Stimulated activated CD4-positive, alpha-beta T cell treated with anti-CD3 and anti-CD28 coated beads, Interleukin-12 subunit alpha, Interleukin-12 subunit beta, amount 100 ng/mL, for 24 hours (primary cell): ENCODE results near the gene HYAL2.

ENCODE experiments used
- DNase-seq, 2 experiments: peaks; one replicate each; pipeline ENCODE4 v3.0.0-alpha.2; 2020; ENCODE audit warnings: low read depth in 2 of 2

Gene HYAL2

DNA sequence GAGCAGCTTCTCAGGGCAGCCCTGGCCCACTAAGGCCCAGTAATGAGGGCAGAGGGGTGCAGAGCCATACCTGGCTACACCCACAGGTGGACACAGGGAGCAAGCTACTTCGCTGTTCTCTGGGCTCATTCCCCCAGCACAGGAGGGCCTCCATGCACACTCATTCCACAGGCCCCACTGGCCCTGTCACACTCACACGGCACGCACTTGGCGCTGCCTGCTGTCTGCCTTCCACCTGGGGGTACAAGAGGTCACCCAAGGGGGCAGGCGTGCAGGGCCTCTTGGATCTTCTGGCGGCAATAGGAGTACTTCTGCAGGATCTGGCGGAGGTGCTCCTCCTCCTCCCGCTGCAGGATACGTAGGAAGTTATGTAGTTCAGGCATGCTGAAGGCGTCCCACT, 7.8 kb upstream of the HYAL2 start:
- DNase-seq = no peak

DNA sequence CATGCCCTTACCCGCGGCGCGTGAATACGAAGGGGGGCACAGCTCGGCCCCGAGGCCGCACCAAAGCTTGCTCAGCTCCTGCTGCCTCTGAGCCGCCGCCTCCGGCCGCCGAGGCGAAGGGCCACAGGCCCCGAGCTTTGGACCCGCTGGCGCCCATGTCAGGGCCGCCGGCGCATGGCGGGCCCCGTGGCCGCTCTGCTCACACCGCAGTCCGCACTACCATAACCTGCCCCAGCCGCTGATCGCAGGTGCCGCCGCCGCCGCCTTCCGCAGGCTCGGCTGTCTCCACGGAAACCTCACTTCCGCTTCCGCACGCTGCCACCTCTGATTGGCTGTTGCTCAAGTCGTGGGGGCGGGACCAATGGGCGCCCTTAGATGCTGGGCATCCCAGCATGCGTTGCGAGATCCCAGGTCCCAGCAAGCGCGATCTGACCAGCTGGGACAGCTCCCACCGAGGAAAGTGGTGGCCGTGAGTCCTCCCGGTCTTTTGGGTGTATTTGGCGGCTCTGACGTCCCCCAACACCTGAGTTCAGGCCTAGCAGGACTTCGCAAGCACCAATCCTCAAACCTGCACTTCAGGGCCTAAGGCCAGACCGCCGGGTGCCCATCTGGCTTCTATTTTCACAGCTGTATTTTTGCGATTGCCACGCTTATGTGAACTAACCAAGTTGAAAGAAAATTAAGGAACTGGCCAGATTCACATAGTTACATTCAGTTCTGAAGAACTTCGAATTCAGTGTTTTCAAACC, 5.6 kb upstream of the HYAL2 start, which contains the start of gene TUSC2:
Gene TUSC2, minus strand, starts transcription at position 281 of the 749 bp plus-strand sequence. Its CDS starts 124 bp downstream, at position 157.
- DNase-seq = peak; percentile 87 to 96

DNA sequence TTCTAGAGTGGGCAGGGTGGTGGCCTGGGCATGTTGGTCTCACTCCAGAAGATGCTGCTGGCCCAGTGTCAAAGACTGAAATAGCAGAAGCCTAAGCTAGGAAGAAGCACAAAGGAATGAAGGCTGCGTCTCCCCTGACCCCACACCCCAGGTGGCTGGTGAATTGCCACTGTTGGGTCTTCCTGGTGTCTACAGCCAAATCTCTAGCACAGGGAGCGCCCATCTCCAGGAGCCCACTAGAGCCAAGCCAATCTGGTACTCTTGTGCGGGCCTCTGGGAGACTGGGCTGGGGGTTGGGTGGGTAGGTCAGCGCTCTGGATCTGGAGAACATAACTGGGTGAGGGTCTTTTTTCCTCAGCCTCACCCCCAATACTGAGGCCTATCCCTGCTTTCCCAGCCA, 4.6 kb upstream of the HYAL2 start:
- DNase-seq = no peak

DNA sequence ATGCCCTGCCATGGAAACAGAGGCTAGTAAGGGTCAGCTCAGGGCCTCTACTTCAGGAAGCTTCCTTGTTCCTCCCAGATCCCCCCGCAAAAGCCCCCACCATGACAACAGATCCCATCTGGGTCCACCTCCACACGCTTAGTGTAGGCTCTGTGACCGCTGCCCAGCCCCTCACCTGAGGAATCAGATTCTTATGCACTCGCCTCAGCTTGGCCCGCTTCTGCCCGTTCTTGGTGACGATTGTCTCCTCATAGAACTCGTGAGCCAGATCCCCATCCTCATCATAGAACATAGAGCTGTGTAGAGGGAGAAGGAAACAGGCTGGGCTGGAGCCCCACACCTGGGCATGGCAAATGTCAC, 3.6 kb upstream of the HYAL2 start:
- DNase-seq = no peak

DNA sequence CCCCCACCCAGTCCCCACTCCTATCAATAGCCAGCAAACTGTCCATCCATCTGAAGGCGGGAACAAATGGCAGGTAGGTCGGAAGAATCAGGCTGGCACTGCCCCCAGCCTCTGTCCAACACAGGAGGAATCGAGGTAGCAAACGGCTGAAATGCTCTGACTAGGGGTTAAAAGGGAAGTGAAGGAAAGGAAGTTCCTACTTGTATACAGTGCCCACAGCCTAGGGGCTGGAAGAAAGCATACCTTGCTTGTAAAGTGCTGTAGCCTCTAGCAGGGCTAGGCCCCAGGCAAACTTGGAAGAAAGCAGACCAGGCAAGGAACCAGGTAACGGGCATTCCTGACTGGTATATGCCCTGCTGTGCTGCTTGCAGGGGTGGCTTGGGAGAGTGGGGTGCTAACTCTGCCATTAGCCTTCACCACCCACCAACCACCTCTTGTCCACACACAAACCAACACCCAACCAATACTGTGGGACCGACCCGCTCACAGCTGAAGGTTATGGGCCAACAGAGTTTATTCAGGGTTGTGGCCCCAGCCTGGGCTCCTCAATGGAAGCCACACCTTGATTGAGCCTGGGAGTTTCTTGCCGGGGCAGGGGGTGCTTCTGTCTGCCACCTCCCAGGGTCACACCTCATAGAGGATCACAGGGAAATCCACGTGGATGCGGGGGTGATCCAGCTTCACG, 3.1 kb upstream of the HYAL2 start:
- no peak for DNase-seq

DNA sequence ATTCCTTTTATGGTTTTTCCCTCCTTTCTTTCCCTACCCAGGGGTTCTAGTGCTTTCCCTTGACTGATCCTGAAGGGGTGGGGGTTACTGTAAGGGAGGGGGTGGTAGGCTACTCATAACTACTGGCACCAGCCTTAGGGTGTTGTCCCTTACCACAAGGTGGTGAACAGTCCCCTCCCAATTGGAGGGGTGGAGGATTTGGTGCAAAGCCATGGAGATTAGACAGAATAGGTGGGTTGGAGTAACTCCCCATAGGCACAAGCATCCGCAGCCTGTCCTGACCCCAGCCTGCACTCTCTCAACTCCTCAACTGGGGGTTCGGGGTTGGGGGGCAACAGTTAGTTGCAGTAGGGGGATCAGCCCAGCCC, 2.6 kb upstream of the HYAL2 start:
- DNase-seq = no peak

DNA sequence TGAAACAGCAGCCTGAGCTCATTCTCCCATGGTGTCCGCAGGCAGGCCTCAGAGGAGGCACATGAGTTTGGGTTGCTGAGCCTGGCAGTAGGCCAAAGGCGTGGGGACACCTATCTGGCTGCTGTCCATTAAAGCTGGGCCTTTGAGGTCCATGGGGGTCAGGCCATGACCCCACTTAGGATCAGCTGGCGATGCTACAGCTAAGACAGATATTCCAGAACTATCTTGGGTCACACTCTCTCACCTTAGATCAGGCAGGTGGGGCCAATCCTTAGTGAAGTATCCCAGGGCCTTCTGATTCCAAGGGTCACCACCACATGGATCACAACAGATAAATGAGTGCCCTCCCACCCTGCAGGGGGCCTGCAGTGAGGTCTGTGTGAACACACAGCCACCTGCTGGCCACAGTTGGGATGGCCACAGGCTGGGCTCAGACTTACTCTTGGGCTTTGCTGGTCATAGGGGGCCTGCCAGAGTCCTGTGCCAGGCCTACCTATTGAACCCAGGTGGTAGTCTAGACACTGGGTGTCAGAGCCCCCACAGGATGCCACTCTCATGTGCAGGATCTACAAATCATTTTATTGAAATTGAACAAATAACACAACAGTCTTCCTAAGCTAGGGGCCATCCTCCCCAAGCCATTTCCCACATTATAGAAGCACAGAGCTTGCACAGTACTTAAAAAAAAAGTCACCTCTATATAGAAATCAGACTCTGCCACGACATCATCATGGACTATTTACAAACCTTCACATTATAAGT, 2.0 kb upstream of the HYAL2 start:
- peak in 1 of 2 experiments; percentile 49 for DNase-seq

DNA sequence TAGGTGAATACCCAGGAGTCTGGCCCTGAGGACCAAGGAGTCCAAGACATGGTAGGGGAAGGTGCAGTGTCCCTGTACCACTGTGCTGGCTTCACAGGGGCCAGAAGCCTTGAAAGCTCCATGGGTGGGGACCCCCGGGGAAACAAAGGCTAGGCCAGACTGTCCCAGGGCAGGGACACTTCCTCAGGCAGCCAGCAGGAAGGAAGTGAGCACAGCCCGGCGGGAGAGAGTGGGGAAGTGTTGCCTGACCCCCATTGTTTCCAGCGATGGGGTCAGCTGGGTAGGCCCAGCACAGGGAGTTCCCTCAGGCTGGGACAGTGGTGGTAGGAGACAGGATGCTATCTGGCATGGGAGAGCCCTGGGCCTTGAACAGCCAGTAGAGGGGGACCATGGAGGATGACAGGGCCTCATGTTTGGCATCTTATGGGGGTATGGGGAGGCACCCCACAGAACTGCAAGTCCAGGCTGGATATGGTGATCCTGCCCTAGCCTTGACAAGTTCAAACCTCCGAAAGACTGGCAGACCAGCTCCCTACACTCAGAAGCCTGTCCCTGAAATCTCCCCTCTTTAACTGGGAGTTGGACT, 1.2 kb upstream of the HYAL2 start:
- no peak for DNase-seq

DNA sequence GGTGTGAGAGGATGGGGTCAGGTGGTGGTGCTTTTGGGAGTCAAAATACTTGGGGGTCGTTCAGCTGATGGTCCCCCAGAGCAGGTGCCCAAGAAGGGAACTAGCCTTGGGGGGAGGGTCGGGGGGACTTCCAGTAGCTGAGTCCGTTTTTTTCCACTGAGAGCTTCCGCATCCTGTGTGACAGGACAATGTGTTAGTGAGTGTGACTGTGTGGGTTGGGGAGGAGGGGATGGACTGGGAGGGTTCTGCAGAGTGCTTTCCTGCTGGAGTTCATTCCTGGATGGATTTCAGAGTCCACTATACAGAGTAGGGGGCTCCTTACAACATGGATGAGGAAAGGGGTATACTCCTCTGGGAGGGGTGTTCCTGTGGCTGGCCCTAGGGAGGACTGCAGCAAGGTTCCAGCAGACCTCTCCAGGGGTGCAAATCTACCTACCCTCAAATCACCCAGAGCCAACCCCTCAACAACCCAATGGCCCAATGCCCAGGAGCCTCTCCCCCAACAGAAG, 601 bp upstream of the HYAL2 start:
- DNase-seq = no peak

DNA sequence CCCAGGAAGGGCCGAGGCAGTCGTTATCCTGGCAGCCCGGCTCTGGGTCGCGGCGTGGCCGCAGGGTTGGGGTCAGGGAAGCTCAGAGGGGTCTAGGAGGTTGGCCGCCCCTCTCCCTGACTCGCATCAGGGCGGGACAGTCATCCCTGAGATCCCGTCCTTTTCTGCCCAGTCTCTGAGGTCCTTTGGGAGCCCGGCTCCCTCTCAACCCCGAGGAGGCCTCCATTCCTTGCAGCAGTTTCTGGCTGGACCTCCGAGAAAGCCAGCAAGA, 495 bp downstream of the HYAL2 start:
- DNase-seq = no peak

DNA sequence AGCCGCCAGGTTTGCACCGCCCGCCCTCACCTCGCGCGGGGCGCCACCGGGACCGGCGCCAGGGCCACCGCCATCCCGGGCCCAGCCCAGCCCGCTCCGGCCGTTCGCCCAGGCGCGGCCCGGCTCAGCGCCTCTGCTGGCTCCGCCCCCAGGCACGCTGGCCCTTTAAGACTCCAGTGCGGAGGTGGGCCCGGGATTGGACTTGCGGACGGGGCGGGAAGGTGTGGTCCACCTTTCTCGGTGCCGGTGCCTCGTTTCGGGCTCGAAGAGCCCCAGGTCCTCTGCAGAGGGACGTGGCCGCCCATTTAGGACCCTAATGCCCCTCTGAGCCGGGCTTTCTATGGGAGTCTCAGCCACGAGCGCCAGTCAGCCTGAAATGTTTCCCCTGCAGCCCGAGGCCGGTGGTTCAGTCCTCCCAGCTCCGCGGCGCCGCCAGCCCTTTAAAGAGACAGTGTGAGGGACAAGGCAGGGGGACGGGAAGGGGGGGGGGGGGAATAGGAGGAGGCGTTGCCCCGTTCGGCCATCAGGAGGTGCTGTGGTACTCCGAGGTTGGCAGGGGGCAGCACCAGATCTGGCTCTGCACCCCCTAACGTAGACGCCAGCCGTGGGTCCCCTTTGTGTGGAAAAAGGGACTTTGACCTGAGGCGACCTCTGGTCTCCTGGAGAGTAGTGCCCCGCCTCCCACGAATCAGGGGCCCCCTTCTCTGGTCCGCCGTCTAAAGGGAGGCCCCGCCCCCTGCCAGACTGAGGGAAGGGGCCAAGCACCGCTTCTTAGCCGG, 1.0 kb downstream of the HYAL2 start:
- peak; percentile 65 to 82 for DNase-seq

DNA sequence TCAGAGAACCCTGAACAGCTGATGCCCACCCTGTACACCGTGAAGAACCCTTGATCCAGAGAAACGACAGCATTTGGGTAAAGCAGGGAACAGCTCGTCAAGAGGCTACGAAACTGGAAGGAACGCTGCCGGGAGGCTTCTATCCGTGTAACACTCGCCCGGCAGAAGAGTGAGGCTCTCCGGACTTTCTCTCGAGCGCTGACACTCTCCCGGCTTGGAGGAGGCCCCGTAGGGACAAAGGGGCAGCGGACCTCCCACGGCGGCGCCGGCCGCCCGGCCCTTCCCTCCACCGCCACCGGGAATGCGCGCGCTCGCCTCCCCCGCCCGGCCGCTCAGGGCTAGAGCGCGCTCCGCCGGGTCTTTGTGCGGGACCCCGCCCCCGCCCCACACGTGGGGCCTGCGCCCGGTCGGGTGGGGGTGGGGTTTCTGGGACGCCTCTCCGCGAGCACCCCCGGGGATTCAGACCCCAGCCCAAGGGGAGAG, 1.7 kb downstream of the HYAL2 start:
- DNase-seq = peak in 1 of 2 experiments; percentile 41

DNA sequence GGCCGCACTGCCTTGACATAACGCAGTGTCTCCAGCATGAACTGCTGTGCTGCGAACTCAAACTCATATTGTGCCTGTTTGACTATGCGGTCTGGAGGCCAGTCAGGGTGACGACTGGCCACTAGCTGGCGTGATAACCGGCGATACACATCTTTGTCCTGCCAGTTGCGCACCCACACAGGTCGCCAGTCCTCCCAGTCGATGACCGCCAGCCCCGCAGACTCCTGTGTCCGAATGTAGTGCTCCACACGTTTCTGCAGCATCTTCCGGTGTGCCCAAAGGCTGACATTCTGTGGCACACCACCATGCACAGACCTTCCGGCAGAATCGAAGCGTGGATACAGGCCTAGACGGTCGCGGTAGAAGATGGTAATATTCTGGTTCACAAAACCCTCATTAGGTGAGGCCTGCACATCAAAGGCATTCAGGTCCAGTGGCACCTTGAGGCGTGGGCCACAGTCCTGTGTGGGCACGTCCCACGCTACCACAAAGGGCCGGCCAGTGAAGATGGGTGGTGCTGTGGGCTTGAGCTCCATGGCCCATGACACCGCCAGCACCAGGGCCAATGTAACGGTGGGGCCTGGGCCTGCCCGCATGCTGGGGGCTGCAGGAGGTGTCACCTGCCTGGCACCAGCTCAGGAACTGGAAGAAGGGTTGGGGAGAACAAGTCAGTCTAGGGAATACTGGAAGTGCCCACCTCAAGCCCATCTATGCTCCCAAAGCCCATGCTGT, 2.5 kb downstream of the HYAL2 start:
- no peak for DNase-seq

DNA sequence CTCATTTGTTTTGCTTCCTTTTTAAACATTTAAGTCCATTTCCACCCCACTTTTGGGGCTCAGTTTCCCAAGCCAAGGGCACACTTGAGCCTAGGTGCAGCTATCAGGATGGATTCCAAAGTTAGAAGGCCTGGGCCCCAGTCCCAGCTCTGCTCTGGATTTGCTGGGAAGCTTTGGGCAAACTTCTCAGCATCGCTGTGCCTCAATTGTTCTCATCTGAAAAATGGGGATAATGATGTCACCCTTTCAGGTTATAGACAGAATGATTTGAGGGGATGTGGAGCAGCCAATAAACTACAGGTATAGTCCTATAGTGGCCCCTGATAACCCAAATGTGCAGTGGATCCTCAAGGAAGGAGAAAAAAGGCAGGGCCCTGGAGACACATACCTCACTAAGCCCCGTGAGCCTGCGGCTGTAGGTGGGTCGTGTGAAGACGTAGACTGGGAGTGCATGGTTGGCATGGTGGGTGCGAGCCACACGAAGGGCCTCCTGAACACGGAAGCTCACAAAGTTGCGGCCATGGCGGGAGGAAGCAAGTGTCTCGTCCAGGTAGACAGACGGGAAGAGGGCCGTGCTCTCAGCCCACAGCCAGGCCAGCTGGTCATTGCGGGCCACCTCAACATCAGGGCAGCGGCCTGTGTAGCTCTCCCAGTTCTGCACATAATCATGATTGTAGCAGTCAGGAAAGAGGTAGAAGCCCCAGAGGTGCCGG, 3.2 kb downstream of the HYAL2 start:
- no peak for DNase-seq

DNA sequence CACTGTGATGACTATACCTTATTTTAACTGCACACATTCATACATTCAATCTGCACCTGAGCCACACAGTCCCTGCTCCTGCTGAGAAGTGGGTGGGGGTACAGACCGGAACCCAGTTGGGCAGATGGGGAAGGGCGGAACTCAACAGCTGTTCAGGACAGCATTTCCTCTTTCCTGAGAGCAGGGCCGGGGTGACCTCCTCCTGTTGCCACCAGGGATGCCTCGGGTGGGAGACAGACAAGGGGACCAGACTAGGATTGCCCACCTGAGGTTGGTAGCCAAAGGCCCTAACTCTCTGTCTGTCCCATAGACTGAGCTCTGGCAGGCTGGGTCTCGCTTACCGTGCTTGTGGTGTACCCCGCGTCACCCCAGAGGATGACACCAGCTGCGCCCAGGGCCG, 3.9 kb downstream of the HYAL2 start:
- no peak for DNase-seq

DNA sequence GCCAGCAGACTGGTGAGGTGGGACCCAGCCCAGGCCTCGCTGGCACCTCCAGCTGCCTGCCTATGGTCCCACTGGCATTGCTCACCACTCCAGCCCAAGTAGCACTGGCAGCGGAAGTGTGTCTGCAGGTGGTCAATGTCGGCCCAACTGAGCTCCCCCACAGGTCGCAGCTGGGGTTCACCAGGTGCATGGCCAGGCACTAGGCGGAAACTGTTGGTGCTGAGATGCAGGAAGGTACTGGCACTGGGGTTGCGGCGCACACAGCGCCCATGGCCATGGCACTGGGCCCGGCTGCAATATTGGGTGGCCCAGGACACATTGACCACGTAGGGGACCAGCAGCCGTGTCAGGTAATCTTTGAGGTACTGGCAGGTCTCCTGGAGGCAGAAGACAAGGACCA, 4.4 kb downstream of the HYAL2 start:
- no peak for DNase-seq

DNA sequence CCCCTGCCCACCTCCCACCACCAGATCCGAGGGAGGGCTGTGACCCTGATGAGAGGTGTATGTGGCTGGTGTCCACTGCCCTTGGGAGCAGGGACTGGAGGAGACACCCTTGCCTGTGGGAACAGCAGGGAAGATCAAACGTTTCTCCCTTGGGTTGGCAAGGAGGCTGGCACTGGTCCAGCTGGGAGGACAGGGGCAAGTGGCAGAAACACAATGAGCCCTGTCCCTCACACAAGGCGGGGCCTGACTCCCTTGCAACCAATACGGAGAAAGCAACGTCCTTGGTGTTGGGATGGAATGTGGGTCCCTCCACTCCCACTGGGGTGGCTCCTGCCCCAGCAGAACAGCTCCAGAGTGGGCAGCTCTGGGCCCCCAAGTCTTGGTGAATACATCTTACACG, 5.2 kb downstream of the HYAL2 start:
- DNase-seq = no peak

DNA sequence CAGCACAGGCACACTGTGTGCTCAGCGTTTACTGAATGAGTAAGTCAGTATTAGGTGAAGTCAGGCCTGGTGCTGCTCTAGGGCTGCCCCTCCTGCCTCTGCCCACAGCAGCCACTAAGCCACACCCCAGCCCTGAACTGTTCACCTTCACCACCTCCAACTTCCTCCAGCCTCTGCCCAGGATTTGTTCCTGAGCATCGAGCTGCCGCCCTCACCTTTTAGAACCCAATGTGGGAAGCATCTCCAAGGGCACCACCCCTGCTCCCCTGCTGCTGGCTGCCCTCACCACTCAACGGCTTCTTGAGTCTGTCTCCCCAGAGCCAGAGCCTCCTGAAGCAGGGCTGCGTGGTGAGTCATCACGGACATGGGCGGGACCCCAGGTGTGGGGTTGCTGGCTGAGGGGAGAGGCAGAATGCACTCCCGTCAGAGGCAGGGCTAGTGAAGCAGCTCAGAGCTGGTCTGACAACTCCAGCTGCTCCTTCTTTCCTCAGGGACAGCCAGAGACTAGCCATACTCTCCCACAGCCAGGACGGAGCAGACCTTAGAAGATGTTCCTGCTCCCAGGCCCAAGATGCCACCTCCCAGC, 5.8 kb downstream of the HYAL2 start:
- no peak for DNase-seq

DNA sequence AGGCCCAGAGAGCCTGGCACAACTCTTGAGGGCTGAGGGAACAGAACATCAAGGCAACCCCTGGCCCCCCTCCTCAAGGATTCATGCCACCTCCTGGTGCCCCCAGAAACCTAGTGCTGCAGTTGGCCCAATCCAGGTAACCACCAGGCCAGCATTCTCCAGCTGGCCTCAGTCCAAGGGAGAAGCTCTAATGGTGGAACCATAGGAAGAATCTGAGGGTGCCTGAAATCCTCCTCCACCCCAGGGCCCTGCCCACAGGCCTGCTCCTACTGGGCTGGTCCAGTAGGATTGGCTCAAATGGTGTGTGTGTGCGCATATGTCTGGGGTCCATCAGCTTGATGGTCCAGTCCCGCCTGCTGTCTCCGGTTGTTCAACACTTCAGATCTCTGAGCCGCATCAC, 7.7 kb downstream of the HYAL2 start:
- DNase-seq = no peak

DNA sequence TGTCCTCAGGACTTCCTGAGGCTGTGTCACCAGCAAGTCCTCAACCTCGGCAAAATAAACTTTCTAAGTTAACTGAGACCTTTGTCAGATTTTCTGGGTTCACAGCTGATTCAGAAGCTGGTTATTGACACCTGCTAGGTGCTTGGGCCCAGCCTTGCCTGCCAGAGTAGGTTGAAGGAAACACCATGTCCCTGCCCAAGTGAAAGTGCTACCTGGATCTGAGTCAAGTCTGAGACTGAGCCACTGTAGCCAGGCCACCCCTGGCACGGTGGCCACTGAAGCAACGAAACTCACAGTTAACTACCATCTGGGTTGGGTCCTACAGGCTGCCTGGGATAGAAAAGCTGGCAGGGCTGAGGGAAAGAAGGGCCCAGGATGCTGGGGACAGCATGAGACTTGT, 8.2 kb downstream of the HYAL2 start:
- no peak for DNase-seq
